Measurements from ENCODE around the gene RNASE11. TPM values are rescaled to one million over a fixed set of nuclear protein-coding genes. Genes with fewer than 3 reads are reported as not detected.

The RNASE11 gene
- total and polyA plus RNA-seq, 9 of the 15 experiments (the other 6 are each of a cell fraction or from before 2014, with no cell fraction given): 0.16 to 0.29 (median 0.22) TPM; not detected in 6

DNA sequence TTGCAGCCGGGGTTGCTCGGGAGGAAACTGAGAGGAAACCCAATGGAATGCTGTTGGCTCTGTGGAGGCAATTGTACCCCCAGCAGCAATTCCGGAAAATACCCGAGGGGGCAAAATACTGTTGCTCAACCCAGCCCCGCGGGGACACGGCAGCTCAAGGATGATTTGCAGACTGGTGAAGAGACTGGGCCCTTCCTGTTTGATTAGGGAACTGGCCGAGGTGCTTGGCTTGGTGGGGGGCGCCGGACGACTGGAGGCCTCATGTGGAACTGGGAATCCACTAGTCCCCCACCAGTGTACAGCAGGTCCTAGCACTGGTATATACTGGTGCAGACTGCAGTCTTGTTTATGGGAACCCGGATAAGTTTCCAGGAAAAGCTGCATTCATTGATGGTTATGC is 13.7 kb upstream of the RNASE11 start (continued):
- TF ChIP-seq, protein P1, sequence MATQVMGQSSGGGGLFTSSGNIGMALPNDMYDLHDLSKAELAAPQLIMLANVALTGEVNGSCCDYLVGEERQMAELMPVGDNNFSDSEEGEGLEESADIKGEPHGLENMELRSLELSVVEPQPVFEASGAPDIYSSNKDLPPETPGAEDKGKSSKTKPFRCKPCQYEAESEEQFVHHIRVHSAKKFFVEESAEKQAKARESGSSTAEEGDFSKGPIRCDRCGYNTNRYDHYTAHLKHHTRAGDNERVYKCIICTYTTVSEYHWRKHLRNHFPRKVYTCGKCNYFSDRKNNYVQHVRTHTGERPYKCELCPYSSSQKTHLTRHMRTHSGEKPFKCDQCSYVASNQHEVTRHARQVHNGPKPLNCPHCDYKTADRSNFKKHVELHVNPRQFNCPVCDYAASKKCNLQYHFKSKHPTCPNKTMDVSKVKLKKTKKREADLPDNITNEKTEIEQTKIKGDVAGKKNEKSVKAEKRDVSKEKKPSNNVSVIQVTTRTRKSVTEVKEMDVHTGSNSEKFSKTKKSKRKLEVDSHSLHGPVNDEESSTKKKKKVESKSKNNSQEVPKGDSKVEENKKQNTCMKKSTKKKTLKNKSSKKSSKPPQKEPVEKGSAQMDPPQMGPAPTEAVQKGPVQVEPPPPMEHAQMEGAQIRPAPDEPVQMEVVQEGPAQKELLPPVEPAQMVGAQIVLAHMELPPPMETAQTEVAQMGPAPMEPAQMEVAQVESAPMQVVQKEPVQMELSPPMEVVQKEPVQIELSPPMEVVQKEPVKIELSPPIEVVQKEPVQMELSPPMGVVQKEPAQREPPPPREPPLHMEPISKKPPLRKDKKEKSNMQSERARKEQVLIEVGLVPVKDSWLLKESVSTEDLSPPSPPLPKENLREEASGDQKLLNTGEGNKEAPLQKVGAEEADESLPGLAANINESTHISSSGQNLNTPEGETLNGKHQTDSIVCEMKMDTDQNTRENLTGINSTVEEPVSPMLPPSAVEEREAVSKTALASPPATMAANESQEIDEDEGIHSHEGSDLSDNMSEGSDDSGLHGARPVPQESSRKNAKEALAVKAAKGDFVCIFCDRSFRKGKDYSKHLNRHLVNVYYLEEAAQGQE (IDR thresholded peaks at IDR 0.05; ENCODE audit: borderline replicate concordance): 0 out of 2 replicates have a peak, but pooled peaks have one; percentile 35
- TF ChIP-seq, protein P1 (CRISPR knock-in tag; IDR thresholded peaks at IDR 0.05; ENCODE audit: low read depth): no peak
- no peak for TF ChIP-seq FOXA1 (IDR thresholded peaks at IDR 0.05; ENCODE audit: borderline replicate concordance)
- TF ChIP-seq SNIP1 (IDR thresholded peaks at IDR 0.05; ENCODE audit: low read depth): no peak

Measured in K562 (cell line).